Measurements from ENCODE around the gene PFN3.
"Not testable (repeated sequence)": the region's sequence is repeated elsewhere in the genome, so short reads cannot be mapped to it uniquely, and the experiment has no call there.

The PFN3 gene

DNA sequence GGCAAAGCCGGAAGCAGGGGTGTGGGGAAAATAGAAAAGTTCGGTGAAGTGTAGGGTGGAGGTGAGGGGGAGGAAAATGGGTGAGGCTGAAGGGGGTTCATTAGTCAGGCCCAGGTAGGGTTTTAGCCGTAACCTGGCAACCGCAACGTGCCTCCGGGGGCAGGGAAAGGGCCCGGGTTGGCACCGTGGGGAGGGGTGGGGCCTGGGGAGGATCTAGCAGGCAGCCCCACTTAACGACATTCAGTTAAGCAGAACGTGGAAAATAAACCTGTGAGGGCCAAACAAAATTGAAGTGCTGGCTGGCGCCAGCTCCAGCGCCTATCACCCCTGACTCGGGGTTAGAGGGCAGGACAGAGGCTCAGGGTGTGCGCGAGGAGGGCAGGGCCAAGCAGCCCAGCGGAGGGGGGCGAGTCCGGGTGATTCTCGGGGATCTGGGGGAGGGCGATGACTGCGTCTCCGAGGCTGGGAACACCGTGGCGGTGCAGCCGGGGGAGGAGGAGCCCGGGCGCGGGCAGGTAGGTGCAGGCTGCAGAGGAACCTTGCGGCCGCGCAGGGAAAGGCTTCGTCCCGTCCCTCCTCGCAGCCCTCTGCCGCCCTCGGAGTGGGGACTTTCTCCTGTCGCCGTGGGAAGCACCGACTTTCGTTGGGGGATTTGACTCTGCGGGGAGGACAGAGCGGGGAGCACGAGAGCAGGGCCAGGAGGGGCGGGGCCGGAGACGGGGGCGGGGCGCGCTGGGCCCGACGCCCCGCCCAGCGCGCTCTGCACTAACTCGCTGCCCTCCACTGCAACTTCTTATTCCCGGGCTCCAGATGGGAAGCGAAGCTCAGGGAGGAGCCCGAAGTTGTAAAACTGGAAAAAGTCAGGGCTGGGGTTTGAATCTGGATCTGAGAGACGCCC is 37.6 kb downstream of the PFN3 start:
- peaks cover 9% of the 10 kb centered on the region; the same call in 1 of the 2 replicates for H3K79me2 ChIP-seq (ENCODE audit: low read length)
- H3K9ac ChIP-seq (ENCODE audit: low read length) = peak overlapping the region; percentile 18; the same call in 1 of the 2 replicates
- H2AFZ ChIP-seq (ENCODE audit: low read depth, low read length) = no peak overlapping the region
- H3K4me3 ChIP-seq (ENCODE audit: low read length) = peak overlapping the region; percentile 70
- no peak for TF ChIP-seq EZH2phosphoT487 (IDR thresholded peaks at IDR 0.05; ENCODE audit: low read depth)
- TF ChIP-seq, protein P1, sequence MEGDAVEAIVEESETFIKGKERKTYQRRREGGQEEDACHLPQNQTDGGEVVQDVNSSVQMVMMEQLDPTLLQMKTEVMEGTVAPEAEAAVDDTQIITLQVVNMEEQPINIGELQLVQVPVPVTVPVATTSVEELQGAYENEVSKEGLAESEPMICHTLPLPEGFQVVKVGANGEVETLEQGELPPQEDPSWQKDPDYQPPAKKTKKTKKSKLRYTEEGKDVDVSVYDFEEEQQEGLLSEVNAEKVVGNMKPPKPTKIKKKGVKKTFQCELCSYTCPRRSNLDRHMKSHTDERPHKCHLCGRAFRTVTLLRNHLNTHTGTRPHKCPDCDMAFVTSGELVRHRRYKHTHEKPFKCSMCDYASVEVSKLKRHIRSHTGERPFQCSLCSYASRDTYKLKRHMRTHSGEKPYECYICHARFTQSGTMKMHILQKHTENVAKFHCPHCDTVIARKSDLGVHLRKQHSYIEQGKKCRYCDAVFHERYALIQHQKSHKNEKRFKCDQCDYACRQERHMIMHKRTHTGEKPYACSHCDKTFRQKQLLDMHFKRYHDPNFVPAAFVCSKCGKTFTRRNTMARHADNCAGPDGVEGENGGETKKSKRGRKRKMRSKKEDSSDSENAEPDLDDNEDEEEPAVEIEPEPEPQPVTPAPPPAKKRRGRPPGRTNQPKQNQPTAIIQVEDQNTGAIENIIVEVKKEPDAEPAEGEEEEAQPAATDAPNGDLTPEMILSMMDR (IDR thresholded peaks at IDR 0.05; ENCODE audit: low read depth, low read length) = no peak
- no peaks in the 10 kb centered on the region for H3K27me3 ChIP-seq (ENCODE audit: low read depth, low read length)
- peaks cover 49% of the 10 kb centered on the region for H3K4me1 ChIP-seq (ENCODE audit: low read length)
- no peak overlapping the region for H3K27ac ChIP-seq (ENCODE audit: low read length)
- H4K20me1 ChIP-seq (ENCODE audit: insufficient read depth, low read length) = peaks cover 4% of the 10 kb centered on the region; the same call in 1 of the 2 replicates
- peak overlapping the region; percentile 93 for H3K4me2 ChIP-seq (ENCODE audit: low read length)
- H3K9me3 ChIP-seq (ENCODE audit: insufficient read depth, low read length) = no peaks in the 10 kb centered on the region
- H3K36me3 ChIP-seq (replicated peaks; ENCODE audit: low read depth, low read length) = no peaks in the 10 kb centered on the region

DNA sequence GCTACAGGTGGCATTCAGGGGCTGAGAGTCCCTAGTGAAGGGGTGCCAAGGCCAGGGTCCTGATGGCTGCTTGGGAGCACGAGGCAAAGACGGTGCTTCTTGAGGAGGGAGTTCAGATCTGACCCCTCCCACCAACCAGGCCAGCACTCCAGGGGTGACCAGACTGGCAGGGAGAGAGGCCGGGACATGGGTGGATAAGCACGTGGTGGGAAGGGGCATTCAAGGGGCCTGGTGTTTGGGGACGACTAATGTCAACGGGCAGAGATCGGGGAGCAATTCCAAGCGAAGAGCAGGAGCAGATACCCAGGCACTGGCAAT is 38.2 kb downstream of the PFN3 start:
- Histone ChIP-seq H3K4me2 (ENCODE audit: low read length) (no peak overlapping the region), H3K27ac (ENCODE audit: low read length) (no peak overlapping the region), H3K27me3 (ENCODE audit: low read depth, low read length) (no peaks in the 10 kb centered on the region), H2AFZ (ENCODE audit: low read depth, low read length) (no peak overlapping the region), H3K4me3 (ENCODE audit: low read length) (no peak overlapping the region), H4K20me1 (ENCODE audit: insufficient read depth, low read length) (peaks cover 4% of the 10 kb centered on the region; the same call in 1 of the 2 replicates), H3K36me3 (replicated peaks; ENCODE audit: low read depth, low read length) (no peaks in the 10 kb centered on the region), H3K9me3 (ENCODE audit: insufficient read depth, low read length) (no peaks in the 10 kb centered on the region), H3K9ac (ENCODE audit: low read length) (no peak overlapping the region), H3K79me2 (ENCODE audit: low read length) (peaks cover 9% of the 10 kb centered on the region; the same call in 1 of the 2 replicates), H3K4me1 (ENCODE audit: low read length) (peaks cover 52% of the 10 kb centered on the region)
- no peak for TF ChIP-seq EZH2phosphoT487 (IDR thresholded peaks at IDR 0.05; ENCODE audit: low read depth)
- TF ChIP-seq, protein P1 (IDR thresholded peaks at IDR 0.05; ENCODE audit: low read depth, low read length) = no peak

DNA sequence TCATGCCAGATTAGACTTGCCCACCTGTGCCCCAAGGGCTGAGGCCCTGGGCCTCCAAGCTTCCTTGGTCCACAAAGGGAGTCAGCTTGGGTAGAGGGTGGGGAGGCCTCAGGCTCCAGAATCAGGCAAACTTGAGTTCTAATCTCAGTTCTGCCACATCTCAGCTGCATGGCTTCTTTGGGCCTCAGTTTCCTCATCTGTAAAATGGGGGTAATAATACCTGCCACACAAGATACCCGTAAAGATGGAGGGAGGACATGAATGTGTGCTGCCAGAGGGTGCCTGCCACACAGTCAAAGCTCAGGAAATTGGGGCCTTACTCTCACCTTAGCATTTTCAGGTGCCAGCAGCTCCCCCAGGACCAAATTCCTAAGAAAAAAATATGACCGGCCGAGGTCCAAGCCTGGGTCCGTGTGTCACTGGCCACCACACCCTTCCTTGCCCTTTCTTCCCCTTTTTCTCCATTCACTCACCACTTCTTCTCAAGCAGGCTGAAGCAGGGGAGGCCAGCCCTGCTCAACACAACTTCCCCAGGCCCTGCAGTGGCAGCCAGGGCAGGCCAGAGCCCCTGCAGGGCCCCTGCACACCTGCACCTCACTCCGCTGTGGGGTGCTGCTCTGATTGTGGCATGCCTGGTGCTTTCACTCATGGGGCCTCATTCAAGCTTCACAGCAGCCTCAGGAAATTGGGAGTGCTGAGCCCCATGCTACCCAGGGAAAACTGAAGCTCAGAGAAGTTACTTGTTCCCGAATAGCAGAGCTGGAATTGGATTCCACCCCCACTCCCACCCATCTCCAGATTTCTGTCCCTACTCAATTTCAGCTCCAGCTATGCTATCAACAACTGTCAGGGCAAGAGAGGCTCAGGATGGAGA is 38.8 kb downstream of the PFN3 start:
- H4K20me1 ChIP-seq (ENCODE audit: insufficient read depth, low read length) = peaks cover 4% of the 10 kb centered on the region; the same call in 1 of the 2 replicates
- peaks cover 9% of the 10 kb centered on the region; the same call in 1 of the 2 replicates for H3K79me2 ChIP-seq (ENCODE audit: low read length)
- no peak overlapping the region for H3K27ac ChIP-seq (ENCODE audit: low read length)
- no peaks in the 10 kb centered on the region for H3K27me3 ChIP-seq (ENCODE audit: low read depth, low read length)
- no peak overlapping the region for H2AFZ ChIP-seq (ENCODE audit: low read depth, low read length)
- TF ChIP-seq, protein P1 (IDR thresholded peaks at IDR 0.05; ENCODE audit: low read depth, low read length) = no peak
- TF ChIP-seq EZH2phosphoT487 (IDR thresholded peaks at IDR 0.05; ENCODE audit: low read depth) = no peak
- H3K4me2 ChIP-seq (ENCODE audit: low read length) = no peak overlapping the region
- no peaks in the 10 kb centered on the region for H3K9me3 ChIP-seq (ENCODE audit: insufficient read depth, low read length)
- H3K4me3 ChIP-seq (ENCODE audit: low read length) = no peak overlapping the region
- H3K4me1 ChIP-seq (ENCODE audit: low read length) = peaks cover 58% of the 10 kb centered on the region
- no peak overlapping the region for H3K9ac ChIP-seq (ENCODE audit: low read length)
- H3K36me3 ChIP-seq (replicated peaks; ENCODE audit: low read depth, low read length) = no peaks in the 10 kb centered on the region

DNA sequence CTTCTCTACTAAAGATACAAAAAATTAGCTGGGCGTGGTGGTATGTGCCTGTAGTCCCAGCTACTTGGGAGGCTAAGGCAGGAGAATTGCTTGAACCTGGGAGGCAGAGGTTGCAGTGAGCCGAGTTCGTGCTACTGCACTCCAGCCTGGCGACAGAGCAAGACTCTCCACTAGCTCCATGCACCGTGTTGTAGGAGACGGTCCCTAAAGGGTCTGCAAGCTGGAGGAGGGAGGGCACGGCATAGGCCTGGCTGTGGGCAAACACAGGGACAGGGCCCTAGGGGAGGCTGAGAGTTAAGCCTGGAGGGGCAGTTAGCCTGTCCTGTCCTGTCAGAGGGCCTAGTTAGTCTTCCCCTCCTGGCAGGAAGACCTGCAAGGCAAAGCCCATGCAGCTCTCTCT is 39.7 kb downstream of the PFN3 start:
- not testable (repeated sequence) for H3K9ac ChIP-seq (ENCODE audit: low read length); H3K79me2 ChIP-seq (ENCODE audit: low read length); H4K20me1 ChIP-seq (ENCODE audit: insufficient read depth, low read length); H3K4me3 ChIP-seq (ENCODE audit: low read length); H3K36me3 ChIP-seq (replicated peaks; ENCODE audit: low read depth, low read length); H3K4me2 ChIP-seq (ENCODE audit: low read length); H2AFZ ChIP-seq (ENCODE audit: low read depth, low read length); H3K9me3 ChIP-seq (ENCODE audit: insufficient read depth, low read length); H3K27me3 ChIP-seq (ENCODE audit: low read depth, low read length); H3K27ac ChIP-seq (ENCODE audit: low read length)
- H3K4me1 ChIP-seq (ENCODE audit: low read length) = peaks cover 59% of the 10 kb centered on the region

Measured in OCI-LY3 (cell line).